ENCODE results near the gene PPARD.

PPARD gene

DNA sequence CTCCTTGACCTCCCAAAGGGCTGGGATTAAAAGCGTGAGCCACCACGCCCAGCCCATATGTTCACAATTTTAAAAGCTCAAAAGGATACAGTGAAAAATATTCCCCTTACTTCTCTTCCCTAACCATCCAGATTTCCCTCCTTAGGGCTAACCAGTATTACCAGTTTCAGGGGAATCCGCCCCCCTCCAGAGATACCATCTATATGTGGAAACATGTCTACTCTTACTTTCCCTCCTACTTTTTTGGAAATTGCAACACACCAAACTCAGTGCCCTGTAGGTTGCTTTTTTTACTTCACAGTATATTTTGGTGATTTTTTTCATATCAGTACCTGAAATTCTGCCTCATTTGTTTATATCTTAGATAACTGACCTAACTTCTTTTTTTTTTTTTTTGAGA lies 118.9 kb downstream of the PPARD start:
- Histone ChIP-seq H3K79me2 (ENCODE audit: insufficient read depth, low read depth) (no peaks in the 10 kb centered on the region), H3K4me3 (IDR thresholded peaks at IDR 0.05; ENCODE audit: insufficient read depth, low read depth, low read length) (no peak overlapping the region), H3K4me2 (no peak overlapping the region), H2AFZ (ENCODE audit: low read depth) (no peak overlapping the region), H3K27ac (no peak overlapping the region), H4K20me1 (ENCODE audit: insufficient read depth) (no peaks in the 10 kb centered on the region), H3K27me3 (ENCODE audit: insufficient read depth, low read depth) (no peaks in the 10 kb centered on the region), H3K9ac (no peak overlapping the region), H3K4me1 (ENCODE audit: low read depth, poor library complexity, severe bottlenecking) (peaks cover 13% of the 10 kb centered on the region), H3K36me3 (ENCODE audit: insufficient read depth) (no peaks in the 10 kb centered on the region)
- TF ChIP-seq, protein P1, sequence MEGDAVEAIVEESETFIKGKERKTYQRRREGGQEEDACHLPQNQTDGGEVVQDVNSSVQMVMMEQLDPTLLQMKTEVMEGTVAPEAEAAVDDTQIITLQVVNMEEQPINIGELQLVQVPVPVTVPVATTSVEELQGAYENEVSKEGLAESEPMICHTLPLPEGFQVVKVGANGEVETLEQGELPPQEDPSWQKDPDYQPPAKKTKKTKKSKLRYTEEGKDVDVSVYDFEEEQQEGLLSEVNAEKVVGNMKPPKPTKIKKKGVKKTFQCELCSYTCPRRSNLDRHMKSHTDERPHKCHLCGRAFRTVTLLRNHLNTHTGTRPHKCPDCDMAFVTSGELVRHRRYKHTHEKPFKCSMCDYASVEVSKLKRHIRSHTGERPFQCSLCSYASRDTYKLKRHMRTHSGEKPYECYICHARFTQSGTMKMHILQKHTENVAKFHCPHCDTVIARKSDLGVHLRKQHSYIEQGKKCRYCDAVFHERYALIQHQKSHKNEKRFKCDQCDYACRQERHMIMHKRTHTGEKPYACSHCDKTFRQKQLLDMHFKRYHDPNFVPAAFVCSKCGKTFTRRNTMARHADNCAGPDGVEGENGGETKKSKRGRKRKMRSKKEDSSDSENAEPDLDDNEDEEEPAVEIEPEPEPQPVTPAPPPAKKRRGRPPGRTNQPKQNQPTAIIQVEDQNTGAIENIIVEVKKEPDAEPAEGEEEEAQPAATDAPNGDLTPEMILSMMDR (conservative IDR thresholded peaks at IDR 0.05; ENCODE audit: low read depth, low read length): no peak

- Histone ChIP-seq H2AFZ (ENCODE audit: low read depth) (no peak overlapping the region), H3K4me3 (IDR thresholded peaks at IDR 0.05; ENCODE audit: insufficient read depth, low read depth, low read length) (no peak overlapping the region), H3K4me2 (no peak overlapping the region), H4K20me1 (ENCODE audit: insufficient read depth) (no peaks in the 10 kb centered on the region), H3K36me3 (ENCODE audit: insufficient read depth) (no peaks in the 10 kb centered on the region; the same call in 1 of the 2 replicates), H3K4me1 (ENCODE audit: low read depth, poor library complexity, severe bottlenecking) (peaks cover 13% of the 10 kb centered on the region), H3K27ac (no peak overlapping the region), H3K27me3 (ENCODE audit: insufficient read depth, low read depth) (no peaks in the 10 kb centered on the region), H3K79me2 (ENCODE audit: insufficient read depth, low read depth) (peaks cover under 1% of the 10 kb centered on the region), H3K9ac (no peak overlapping the region)
- TF ChIP-seq, protein P1 (conservative IDR thresholded peaks at IDR 0.05; ENCODE audit: low read depth, low read length): no peak
These were observed 120.9 kb downstream of the PPARD start for GRCh38 chr6:35463292-35463691.

DNA sequence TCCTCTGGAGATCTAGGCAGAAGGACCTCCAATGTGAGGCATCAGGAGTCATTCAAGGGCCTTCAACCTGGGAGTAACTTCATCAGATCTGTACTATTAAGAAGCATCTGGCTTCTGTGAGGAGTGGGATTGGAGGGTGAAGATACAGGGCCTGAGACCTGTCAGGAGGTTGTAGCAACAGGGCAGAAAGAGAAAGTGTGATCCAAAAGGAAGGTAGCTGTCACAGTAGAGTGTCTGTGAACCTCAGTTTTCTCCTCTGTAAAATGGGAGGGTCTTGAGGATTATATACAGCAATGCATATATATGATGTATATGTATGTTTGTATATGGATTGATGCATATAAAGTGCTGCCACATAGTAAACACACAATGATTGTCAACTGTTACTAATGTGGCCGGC lies 123.3 kb downstream of the PPARD start:
- no peak overlapping the region for H3K4me3 ChIP-seq (IDR thresholded peaks at IDR 0.05; ENCODE audit: insufficient read depth, low read depth, low read length)
- H3K79me2 ChIP-seq (ENCODE audit: insufficient read depth, low read depth): peaks cover 24% of the 10 kb centered on the region
- no peak overlapping the region for H3K4me2 ChIP-seq
- no peak overlapping the region for H2AFZ ChIP-seq (ENCODE audit: low read depth)
- TF ChIP-seq, protein P1 (conservative IDR thresholded peaks at IDR 0.05; ENCODE audit: low read depth, low read length): no peak
- no peak overlapping the region for H3K9ac ChIP-seq
- no peaks in the 10 kb centered on the region; the same call in 1 of the 2 replicates for H3K27me3 ChIP-seq (ENCODE audit: insufficient read depth, low read depth)
- H4K20me1 ChIP-seq (ENCODE audit: insufficient read depth): peaks cover 15% of the 10 kb centered on the region
- H3K27ac ChIP-seq: no peak overlapping the region
- peaks cover 15% of the 10 kb centered on the region for H3K4me1 ChIP-seq (ENCODE audit: low read depth, poor library complexity, severe bottlenecking)
- H3K36me3 ChIP-seq (ENCODE audit: insufficient read depth): peaks cover 22% of the 10 kb centered on the region

DNA sequence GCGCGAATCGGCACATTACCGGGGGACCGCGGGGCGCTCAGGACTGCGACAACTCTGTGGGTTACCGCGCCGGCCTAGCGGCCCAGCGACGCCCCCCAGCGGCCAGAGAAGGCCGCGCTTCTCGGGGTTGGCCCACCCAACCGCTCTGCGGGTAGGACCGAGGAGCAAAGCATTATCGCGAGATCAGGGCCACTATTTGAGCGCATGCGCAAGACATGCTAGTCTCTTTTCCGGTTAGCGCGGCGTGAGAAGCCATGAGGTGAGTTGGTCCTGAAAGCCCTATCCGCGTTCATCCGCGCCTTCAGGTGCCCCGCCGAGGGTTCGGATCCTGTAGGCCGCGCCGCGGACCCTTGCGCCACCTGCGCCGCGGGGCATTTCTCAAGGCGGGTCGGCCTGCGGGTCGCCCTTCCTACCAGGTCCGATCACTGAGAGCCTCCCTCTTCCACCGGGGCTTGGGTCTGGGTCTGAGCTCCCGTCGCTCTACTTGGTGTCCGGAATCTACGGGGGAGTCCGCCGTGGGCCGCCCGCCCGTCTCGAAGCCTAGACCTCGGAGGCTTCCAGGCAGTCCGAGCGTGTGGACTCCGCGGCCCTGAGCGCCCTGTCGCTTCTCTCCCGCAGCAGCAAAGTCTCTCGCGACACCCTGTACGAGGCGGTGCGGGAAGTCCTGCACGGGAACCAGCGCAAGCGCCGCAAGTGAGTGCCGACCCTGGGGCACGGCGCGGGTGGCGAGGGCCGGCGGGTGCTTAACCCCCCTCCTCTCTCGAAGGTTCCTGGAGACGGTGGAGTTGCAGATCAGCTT lies 126.0 kb downstream of the PPARD start, which contains the start of gene RPL10A:
Gene RPL10A, plus strand, starts transcription at position 221 of the 799 bp plus-strand sequence. Its CDS starts 34 bp downstream, at position 255.
- no peaks in the 10 kb centered on the region; the same call in 1 of the 2 replicates for H3K27me3 ChIP-seq (ENCODE audit: insufficient read depth, low read depth)
- H3K79me2 ChIP-seq (ENCODE audit: insufficient read depth, low read depth): peaks cover 33% of the 10 kb centered on the region
- TF ChIP-seq, protein P1 (conservative IDR thresholded peaks at IDR 0.05; ENCODE audit: low read depth, low read length): peak; percentile 91
- H3K36me3 ChIP-seq (ENCODE audit: insufficient read depth): peaks cover 30% of the 10 kb centered on the region
- H4K20me1 ChIP-seq (ENCODE audit: insufficient read depth): peaks cover 33% of the 10 kb centered on the region
- H3K4me3 ChIP-seq (IDR thresholded peaks at IDR 0.05; ENCODE audit: insufficient read depth, low read depth, low read length): no peak within 1 kb of the TSS
- peak within 1 kb of the TSS; percentile 98 for H3K27ac ChIP-seq
- peak within 1 kb of the TSS; percentile 100 for H3K9ac ChIP-seq
- peak within 1 kb of the TSS; percentile 90 for H2AFZ ChIP-seq (ENCODE audit: low read depth)
- peak within 1 kb of the TSS; percentile 82 for H3K4me2 ChIP-seq
- peaks cover 24% of the 10 kb centered on the region for H3K4me1 ChIP-seq (ENCODE audit: low read depth, poor library complexity, severe bottlenecking)

Measured in KMS-11 (cell line).